ENCODE results near the gene SIDT1.

Gene SIDT1

DNA sequence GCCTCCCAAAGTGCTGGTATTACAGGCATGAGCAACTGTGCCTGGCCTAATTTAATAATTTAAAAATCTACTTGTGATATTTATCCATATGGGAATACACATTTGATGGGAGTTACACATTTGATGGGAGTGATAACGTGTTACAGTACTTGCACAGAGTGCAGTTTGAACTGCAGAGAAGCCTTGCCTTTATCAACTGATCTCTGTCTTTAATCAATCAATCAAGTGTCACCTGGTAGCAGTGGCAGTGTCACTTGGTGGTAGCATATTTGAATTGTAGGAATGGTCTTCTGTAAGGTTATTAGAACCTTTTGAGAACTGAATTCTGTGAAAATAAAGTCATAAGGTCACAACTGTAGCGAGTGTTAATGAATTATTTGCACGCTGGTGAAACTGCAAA lies 37.8 kb downstream of the SIDT1 start:
- no peak for DNase-seq (ENCODE audit: low read depth in 1 of 2, low spot score in 1 of 2)
- peaks cover 3% of the 10 kb centered on the region for H3K27me3 ChIP-seq (ENCODE audit: insufficient read depth, poor library complexity, severe bottlenecking)
- no peak overlapping the region for H3K27ac ChIP-seq (replicated peaks)
- H3K4me3 ChIP-seq (replicated peaks; ENCODE audit: insufficient read depth, low read length): no peak overlapping the region
- TF ChIP-seq SPI1 (IDR thresholded peaks at IDR 0.05; ENCODE audit: borderline replicate concordance, low read depth): no peak
- TF ChIP-seq GABPA (IDR thresholded peaks at IDR 0.05; ENCODE audit: low read depth): no peak
- TF ChIP-seq, protein P1, sequence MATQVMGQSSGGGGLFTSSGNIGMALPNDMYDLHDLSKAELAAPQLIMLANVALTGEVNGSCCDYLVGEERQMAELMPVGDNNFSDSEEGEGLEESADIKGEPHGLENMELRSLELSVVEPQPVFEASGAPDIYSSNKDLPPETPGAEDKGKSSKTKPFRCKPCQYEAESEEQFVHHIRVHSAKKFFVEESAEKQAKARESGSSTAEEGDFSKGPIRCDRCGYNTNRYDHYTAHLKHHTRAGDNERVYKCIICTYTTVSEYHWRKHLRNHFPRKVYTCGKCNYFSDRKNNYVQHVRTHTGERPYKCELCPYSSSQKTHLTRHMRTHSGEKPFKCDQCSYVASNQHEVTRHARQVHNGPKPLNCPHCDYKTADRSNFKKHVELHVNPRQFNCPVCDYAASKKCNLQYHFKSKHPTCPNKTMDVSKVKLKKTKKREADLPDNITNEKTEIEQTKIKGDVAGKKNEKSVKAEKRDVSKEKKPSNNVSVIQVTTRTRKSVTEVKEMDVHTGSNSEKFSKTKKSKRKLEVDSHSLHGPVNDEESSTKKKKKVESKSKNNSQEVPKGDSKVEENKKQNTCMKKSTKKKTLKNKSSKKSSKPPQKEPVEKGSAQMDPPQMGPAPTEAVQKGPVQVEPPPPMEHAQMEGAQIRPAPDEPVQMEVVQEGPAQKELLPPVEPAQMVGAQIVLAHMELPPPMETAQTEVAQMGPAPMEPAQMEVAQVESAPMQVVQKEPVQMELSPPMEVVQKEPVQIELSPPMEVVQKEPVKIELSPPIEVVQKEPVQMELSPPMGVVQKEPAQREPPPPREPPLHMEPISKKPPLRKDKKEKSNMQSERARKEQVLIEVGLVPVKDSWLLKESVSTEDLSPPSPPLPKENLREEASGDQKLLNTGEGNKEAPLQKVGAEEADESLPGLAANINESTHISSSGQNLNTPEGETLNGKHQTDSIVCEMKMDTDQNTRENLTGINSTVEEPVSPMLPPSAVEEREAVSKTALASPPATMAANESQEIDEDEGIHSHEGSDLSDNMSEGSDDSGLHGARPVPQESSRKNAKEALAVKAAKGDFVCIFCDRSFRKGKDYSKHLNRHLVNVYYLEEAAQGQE (IDR thresholded peaks at IDR 0.05; ENCODE audit: insufficient replicate concordance, low read depth): no peak
- no peak for TF ChIP-seq POLR2AphosphoS5 (IDR thresholded peaks at IDR 0.05; ENCODE audit: low read depth)

- H3K4me3 ChIP-seq (replicated peaks; ENCODE audit: insufficient read depth, low read length): no peak overlapping the region
- DNase-seq (ENCODE audit: low read depth in 1 of 2, low spot score in 1 of 2): no peak
- TF ChIP-seq GABPA (IDR thresholded peaks at IDR 0.05; ENCODE audit: low read depth): no peak
- TF ChIP-seq, protein P2, sequence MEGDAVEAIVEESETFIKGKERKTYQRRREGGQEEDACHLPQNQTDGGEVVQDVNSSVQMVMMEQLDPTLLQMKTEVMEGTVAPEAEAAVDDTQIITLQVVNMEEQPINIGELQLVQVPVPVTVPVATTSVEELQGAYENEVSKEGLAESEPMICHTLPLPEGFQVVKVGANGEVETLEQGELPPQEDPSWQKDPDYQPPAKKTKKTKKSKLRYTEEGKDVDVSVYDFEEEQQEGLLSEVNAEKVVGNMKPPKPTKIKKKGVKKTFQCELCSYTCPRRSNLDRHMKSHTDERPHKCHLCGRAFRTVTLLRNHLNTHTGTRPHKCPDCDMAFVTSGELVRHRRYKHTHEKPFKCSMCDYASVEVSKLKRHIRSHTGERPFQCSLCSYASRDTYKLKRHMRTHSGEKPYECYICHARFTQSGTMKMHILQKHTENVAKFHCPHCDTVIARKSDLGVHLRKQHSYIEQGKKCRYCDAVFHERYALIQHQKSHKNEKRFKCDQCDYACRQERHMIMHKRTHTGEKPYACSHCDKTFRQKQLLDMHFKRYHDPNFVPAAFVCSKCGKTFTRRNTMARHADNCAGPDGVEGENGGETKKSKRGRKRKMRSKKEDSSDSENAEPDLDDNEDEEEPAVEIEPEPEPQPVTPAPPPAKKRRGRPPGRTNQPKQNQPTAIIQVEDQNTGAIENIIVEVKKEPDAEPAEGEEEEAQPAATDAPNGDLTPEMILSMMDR (IDR thresholded peaks at IDR 0.05; ENCODE audit: insufficient read depth, low read length): no peak
- no peak for TF ChIP-seq SPI1 (IDR thresholded peaks at IDR 0.05; ENCODE audit: borderline replicate concordance, low read depth)
- TF ChIP-seq, protein P1 (IDR thresholded peaks at IDR 0.05; ENCODE audit: insufficient replicate concordance, low read depth): no peak
- no peak for TF ChIP-seq POLR2AphosphoS5 (IDR thresholded peaks at IDR 0.05; ENCODE audit: low read depth)
- no peak overlapping the region for H3K27ac ChIP-seq (replicated peaks)
- peaks cover 5% of the 10 kb centered on the region for H3K27me3 ChIP-seq (ENCODE audit: insufficient read depth, poor library complexity, severe bottlenecking)
Measured at GRCh38 chr3:113571360-113571759, 39.0 kb downstream of the SIDT1 start.

DNA sequence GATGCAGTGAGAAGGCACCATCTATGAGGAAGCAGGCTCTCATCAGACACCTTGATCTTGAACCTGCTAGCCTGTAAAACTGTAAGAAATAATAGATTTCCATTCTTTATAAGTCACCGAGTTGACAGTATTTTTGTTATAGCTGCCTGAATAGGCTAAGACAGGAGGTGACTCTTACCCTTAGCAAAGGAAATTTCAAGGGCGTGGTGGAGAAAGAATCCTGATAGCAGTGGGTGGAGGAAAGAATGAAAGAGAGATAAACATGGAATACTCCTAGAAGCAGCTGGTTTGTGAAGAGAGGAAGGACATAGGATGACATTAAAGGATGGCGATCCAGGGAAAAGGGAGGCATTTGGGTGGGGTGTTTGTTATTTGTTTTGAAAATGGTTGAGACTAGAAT lies 41.4 kb downstream of the SIDT1 start:
- TF ChIP-seq, protein P2 (IDR thresholded peaks at IDR 0.05; ENCODE audit: insufficient read depth, low read length): no peak
- TF ChIP-seq GABPA (IDR thresholded peaks at IDR 0.05; ENCODE audit: low read depth) (no peak), SPI1 (IDR thresholded peaks at IDR 0.05; ENCODE audit: borderline replicate concordance, low read depth) (no peak), POLR2AphosphoS5 (IDR thresholded peaks at IDR 0.05; ENCODE audit: low read depth) (no peak)
- TF ChIP-seq, protein P1 (IDR thresholded peaks at IDR 0.05; ENCODE audit: insufficient replicate concordance, low read depth): no peak
- H3K27me3 ChIP-seq (ENCODE audit: insufficient read depth, poor library complexity, severe bottlenecking): peaks cover 5% of the 10 kb centered on the region
- DNase-seq (ENCODE audit: low read depth in 1 of 2, low spot score in 1 of 2): no peak
- no peak overlapping the region for H3K4me3 ChIP-seq (replicated peaks; ENCODE audit: insufficient read depth, low read length)
- no peak overlapping the region for H3K27ac ChIP-seq (replicated peaks)

All from HL-60 (cell line).